SK-N-SH (cell line): ENCODE measurements around the gene SLAMF1. TPM values are rescaled to one million over a fixed set of nuclear protein-coding genes. Genes with fewer than 3 reads are reported as not detected.

Experiments
- CTCF ChIA-PET: fragments of 300-600, 350-600 bp; formaldehyde crosslinking; extraction: SDS; loops from one replicate; lab custom pipeline; 2021; lab: Yijun Ruan, JAX
- POLR2A ChIA-PET: fragments of 350-600 bp; sonication (Branson Sonifier 250); formaldehyde crosslinking; extraction: SDS; loops from one replicate; lab custom pipeline; 2020; ENCODE audit warnings: antibody characterized with exemption, inconsistent platforms; lab: Yijun Ruan, JAX
- DNase-seq: peaks from one replicate; pipeline ENCODE4 v3.0.0; 2012
- H2AFZ ChIP-seq: fragments of 200-600 bp; sonication (generic); 2 replicates; pipeline ENCODE4 v1.8.1; 2016; ENCODE audit warnings: antibody characterized with exemption, mild to moderate bottlenecking, low read depth
- H3F3A ChIP-seq: fragments of 200-600 bp; sonication (generic); replicated peaks from 2 replicates; pipeline ENCODE3; 2016; ENCODE audit warnings: antibody characterized with exemption, mild to moderate bottlenecking; ENCODE audit not compliant: insufficient read depth
- H3K27ac ChIP-seq, 2 experiments: fragments of 200-500 bp in 1 of 2; fragments of 200-600 bp in 1 of 2; sonication (Bioruptor generic) in 1 of 2; sonication (generic), shearing (Covaris generic) in 1 of 2; 2 replicates each; pipeline versions ENCODE4 v1.5.1 to v1.6.1; 2014 to 2016; ENCODE audit warnings: low read depth in 2 of 2, inconsistent platforms in 1 of 2, low read length in 1 of 2, mild to moderate bottlenecking in 1 of 2, mixed read lengths in 1 of 2
- H3K27me3 ChIP-seq: fragments of 200-600 bp; sonication (generic), shearing (Covaris generic); 2 replicates; pipeline ENCODE4 v1.6.1; 2016; ENCODE audit warnings: mixed run types; ENCODE audit not compliant: insufficient read depth
- H3K36me3 ChIP-seq, 2 experiments: fragments of 200-500 bp in 1 of 2; fragments of 200-600 bp in 1 of 2; sonication (Bioruptor generic) in 1 of 2; sonication (generic) in 1 of 2; replicated peaks in 1 of 2; 2 replicates each; pipeline versions ENCODE3 to v1.5.1; 2014 to 2016; ENCODE audit warnings: low read length in 1 of 2, mild to moderate bottlenecking in 1 of 2; ENCODE audit not compliant: insufficient read depth in 2 of 2, control insufficient read depth in 1 of 2
- H3K4me1 ChIP-seq, 2 experiments: fragments of 200-500 bp in 1 of 2; fragments of 200-600 bp in 1 of 2; sonication (Bioruptor generic) in 1 of 2; sonication (generic), shearing (Covaris generic) in 1 of 2; 2 replicates each; pipeline versions ENCODE4 v1.5.1 to v1.6.1; 2014 to 2016; ENCODE audit warnings: low read depth in 1 of 2, low read length in 1 of 2, mixed run types in 1 of 2; ENCODE audit not compliant: insufficient read depth in 2 of 2, control insufficient read depth in 1 of 2
- H3K4me2 ChIP-seq: fragments of 200-600 bp; sonication (generic), shearing (Covaris generic); 2 replicates; pipeline ENCODE4 v1.6.1; 2017; ENCODE audit warnings: mixed run types
- H3K4me3 ChIP-seq, 2 experiments: fragments of 200-500 bp in 1 of 2; fragments of 200-600 bp in 1 of 2; sonication (Bioruptor generic) in 1 of 2; sonication (generic), shearing (Covaris generic) in 1 of 2; 2 replicates each; pipeline versions ENCODE4 v1.5.1 to v1.8.1; 2014 to 2016; ENCODE audit warnings: low read depth in 2 of 2, inconsistent platforms in 1 of 2, low read length in 1 of 2, mild to moderate bottlenecking in 1 of 2, mixed read lengths in 1 of 2, moderate library complexity in 1 of 2
- H3K79me2 ChIP-seq: fragments of 200-600 bp; sonication (generic); 2 replicates; pipeline ENCODE4 v1.8.1; 2017; ENCODE audit warnings: mild to moderate bottlenecking; ENCODE audit not compliant: insufficient read depth
- H3K9ac ChIP-seq: fragments of 200-600 bp; sonication (generic); 2 replicates; pipeline ENCODE4 v1.6.1; 2017; ENCODE audit warnings: mixed run types
- H3K9me2 ChIP-seq: fragments of 200-600 bp; sonication (generic); 2 replicates; pipeline ENCODE4 v1.6.1; 2017; ENCODE audit warnings: mixed run types
- H3K9me3 ChIP-seq: fragments of 200-600 bp; sonication (generic); 2 replicates; pipeline ENCODE4 v1.6.1; 2017; ENCODE audit warnings: mixed run types, mild to moderate bottlenecking, moderate library complexity
- H4K20me1 ChIP-seq: fragments of 200-600 bp; sonication (generic); 2 replicates; pipeline ENCODE4 v1.6.1; 2017; ENCODE audit warnings: mild to moderate bottlenecking, mixed run types; ENCODE audit not compliant: insufficient read depth
- CHD2 ChIP-seq: fragments of 150-350 bp; IDR thresholded peaks from 2 replicates; pipeline ENCODE4 v1.6.1; 2018; ENCODE audit warnings: low read length; ENCODE audit not compliant: partially characterized antibody
- CTCF ChIP-seq: fragments of 200-600 bp; sonication (generic); IDR thresholded peaks from 2 replicates; pipeline ENCODE4 v1.6.1; 2017; ENCODE audit warnings: antibody characterized with exemption, mild to moderate bottlenecking, moderate library complexity
- EP300 ChIP-seq, 2 experiments: IDR thresholded peaks; 2 replicates each; pipeline versions ENCODE4 v1.4.0 to v1.6.1; 2012; ENCODE audit warnings: borderline replicate concordance in 1 of 2, low read depth in 1 of 2, low read length in 1 of 2
- FOXJ3 ChIP-seq: sonication (generic); formaldehyde crosslinking; IDR thresholded peaks from 2 replicates; pipeline ENCODE4 v1.5.1; 2020; ENCODE audit warnings: mild to moderate bottlenecking, missing genetic modification reagents
- GABPA ChIP-seq: IDR thresholded peaks from 2 replicates; pipeline ENCODE4 v1.4.0; 2012; ENCODE audit warnings: low read depth, mild to moderate bottlenecking
- JUND ChIP-seq: IDR thresholded peaks from 2 replicates; pipeline ENCODE4 v1.4.0; 2012
- NFIC ChIP-seq: IDR thresholded peaks from 2 replicates; pipeline ENCODE4 v1.4.0; 2012; ENCODE audit warnings: borderline replicate concordance
- NRF1 ChIP-seq: IDR thresholded peaks from 2 replicates; pipeline ENCODE4 v1.6.1; 2012; ENCODE audit warnings: low read depth, mild to moderate bottlenecking, low read length
- POLR2AphosphoS5 ChIP-seq: IDR thresholded peaks from 2 replicates; pipeline ENCODE4 v1.6.1; 2012; ENCODE audit warnings: low read depth, low read length
- RAD21 ChIP-seq: IDR thresholded peaks from 2 replicates; pipeline ENCODE4 v1.6.1; 2012; ENCODE audit warnings: mild to moderate bottlenecking, low read length
- RCOR1 ChIP-seq: fragments of 150-350 bp; IDR thresholded peaks from 2 replicates; pipeline ENCODE4 v1.6.1; 2017; ENCODE audit warnings: antibody characterized with exemption, low read length
- REST ChIP-seq: IDR thresholded peaks from 2 replicates; pipeline ENCODE4 v1.6.1; 2012; ENCODE audit warnings: mild to moderate bottlenecking, low read depth, low read length, moderate library complexity
- RXRA ChIP-seq: IDR thresholded peaks from 2 replicates; pipeline ENCODE4 v1.4.0; 2012; ENCODE audit warnings: low read depth, mild to moderate bottlenecking, borderline replicate concordance
- TAF1 ChIP-seq: IDR thresholded peaks from 2 replicates; pipeline ENCODE4 v1.6.1; 2012; ENCODE audit warnings: low read depth, mild to moderate bottlenecking, low read length, moderate library complexity, borderline replicate concordance
- TCF12 ChIP-seq: IDR thresholded peaks from 2 replicates; pipeline ENCODE4 v1.4.0; 2012
- TEAD4 ChIP-seq: IDR thresholded peaks from 2 replicates; pipeline ENCODE4 v1.4.0; 2012; ENCODE audit warnings: mild to moderate bottlenecking, borderline replicate concordance; ENCODE audit not compliant: insufficient read depth
- USF2 ChIP-seq: fragments of 150-350 bp; IDR thresholded peaks from 2 replicates; pipeline ENCODE4 v1.6.1; 2017; ENCODE audit warnings: antibody characterized with exemption, low read length, low read depth, borderline replicate concordance
- WGBS: methylation state at CpG from one replicate; pipeline ENCODE4 v1.1.6; 2017; ENCODE audit warnings: low lambda C conversion rate; 5-methylcytosine and 5-hydroxymethylcytosine counted together
- polyA plus RNA-seq, 3 experiments: library from polyadenylated mRNA; depleted of rRNA; stranded (reverse); fragments of >200 nt; gene quantifications; 2 replicates each; pipeline ENCODE4 v1.2.3, GENCODE V29; 2012

SLAMF1 gene
- polyA plus RNA-seq, 1 of the 3 experiments (the other 2 are of a cell fraction) = not detected

- H3K79me2 ChIP-seq = no peaks in the 10 kb centered on the region
- ChIA-PET CTCF (no interaction called here), POLR2A (no interaction called here)
- no peak overlapping the region for H3K27ac ChIP-seq
- 43% methylated on average over 1 of the region's 1 CpG for WGBS
- H2AFZ ChIP-seq = no peak overlapping the region
- H3K4me2 ChIP-seq = no peak overlapping the region
- DNase-seq = no peak
- no peaks in the 10 kb centered on the region for H3K36me3 ChIP-seq
- no peaks in the 10 kb centered on the region for H3K9me2 ChIP-seq
- no peak overlapping the region for H3K9ac ChIP-seq
- H3K27me3 ChIP-seq = peaks cover 16% of the 10 kb centered on the region
- TF ChIP-seq RAD21 (no peak), TCF12 (no peak), RXRA (no peak), EP300 (IDR thresholded peaks at IDR 0.05; ENCODE audit: borderline replicate concordance in 1 of 2, low read depth in 1 of 2, low read length in 1 of 2) (no peak), FOXJ3 (CRISPR knock-in tag) (no peak)
- H4K20me1 ChIP-seq = no peaks in the 10 kb centered on the region
- H3K4me1 ChIP-seq = no peaks in the 10 kb centered on the region
- H3K9me3 ChIP-seq = no peaks in the 10 kb centered on the region
- no peak overlapping the region for H3K4me3 ChIP-seq
- no peaks in the 10 kb centered on the region for H3F3A ChIP-seq
These were observed 20.1 kb downstream of the SLAMF1 start for GRCh38 chr1:160626509-160627342.

GRCh38 chr1:160625725-160626498, 20.9 kb downstream of the SLAMF1 start:
- Histone ChIP-seq H3K9me2 (no peaks in the 10 kb centered on the region), H3K27me3 (peaks cover 16% of the 10 kb centered on the region), H3K4me1 (no peaks in the 10 kb centered on the region), H2AFZ (no peak overlapping the region), H3K9ac (no peak overlapping the region), H3K4me3 (no peak overlapping the region), H3K27ac (no peak overlapping the region), H3K79me2 (no peaks in the 10 kb centered on the region), H3F3A (no peaks in the 10 kb centered on the region), H3K36me3 (no peaks in the 10 kb centered on the region), H4K20me1 (no peaks in the 10 kb centered on the region), H3K9me3 (no peaks in the 10 kb centered on the region), H3K4me2 (no peak overlapping the region)
- POLR2A ChIA-PET = no interaction called here
- WGBS = 22% methylated on average over 10 of the region's 10 CpGs
- DNase-seq = no peak
- CTCF ChIA-PET = no interaction called here
- TF ChIP-seq CHD2 = no peak
- TF ChIP-seq CTCF = no peak
- no peak for TF ChIP-seq RCOR1
- no peak for TF ChIP-seq NFIC
- no peak for TF ChIP-seq NRF1
- TF ChIP-seq GABPA = no peak
- TF ChIP-seq JUND = no peak
- no peak for TF ChIP-seq REST
- TF ChIP-seq USF2 = no peak
- TF ChIP-seq TCF12 = no peak
- no peak for TF ChIP-seq POLR2AphosphoS5
- TF ChIP-seq FOXJ3 (CRISPR knock-in tag) = no peak
- no peak for TF ChIP-seq TEAD4
- TF ChIP-seq TAF1 = no peak
